NCI-H1048 (cell line): ENCODE measurements around the gene EPB41L1.

Experiments used
- DNase-seq: peaks from one replicate; lab custom pipeline; 2025; lab: John Stamatoyannopoulos, UW

EPB41L1 gene

DNA sequence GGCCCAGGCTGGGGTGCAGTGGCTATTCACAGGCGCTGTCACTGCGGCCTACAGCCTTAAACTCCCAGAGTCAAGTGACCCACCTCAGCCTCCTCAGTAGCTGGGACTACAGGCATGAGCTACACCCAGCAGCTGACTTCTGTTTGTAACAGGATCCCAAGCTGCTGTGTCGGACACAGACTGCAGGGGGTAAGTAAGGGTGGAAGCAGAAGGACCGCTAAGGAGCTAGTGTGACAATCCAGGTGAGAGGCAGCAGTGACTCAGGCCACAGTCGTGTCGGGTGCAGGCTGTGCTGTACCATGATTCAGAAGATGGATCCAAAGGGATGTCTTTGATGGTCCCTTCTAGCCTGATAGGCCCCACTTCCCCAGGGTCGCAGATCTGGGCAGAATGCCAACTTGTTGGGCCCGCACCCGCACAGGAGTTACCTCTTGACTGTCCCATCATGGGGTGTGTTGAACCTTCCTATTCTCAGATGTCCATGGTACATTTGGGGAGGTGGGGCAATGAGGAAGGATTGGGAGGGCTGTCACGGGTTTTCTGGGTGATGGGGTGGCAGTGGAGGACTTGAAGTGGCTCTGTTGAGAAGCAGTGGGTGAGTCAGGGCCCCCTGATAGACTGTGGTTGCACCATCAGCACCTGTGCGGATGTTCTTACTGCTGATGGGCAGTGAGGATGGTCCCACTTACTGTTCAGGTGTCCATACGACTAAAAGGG is 107.0 kb downstream of the EPB41L1 start:
- DNase-seq = no peak

DNA sequence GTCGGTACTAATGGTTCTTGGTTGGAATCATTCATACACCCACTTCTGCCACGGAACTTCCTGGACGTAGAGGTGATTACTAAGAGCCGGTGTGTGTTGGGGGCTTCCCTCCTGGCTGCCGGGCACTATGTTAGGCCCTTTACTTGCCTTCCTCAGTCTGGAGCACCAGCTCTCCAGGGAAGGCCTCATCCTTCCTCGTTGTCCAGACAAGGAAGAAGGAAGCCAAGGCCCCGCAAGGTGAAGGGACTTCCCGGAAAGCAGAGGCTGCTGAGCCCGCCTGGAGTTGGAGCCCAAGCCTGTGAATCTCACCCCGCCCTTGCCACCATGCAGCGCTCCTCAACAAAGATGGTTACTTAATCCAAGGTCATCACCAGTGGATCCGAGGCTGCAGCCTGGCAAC is 107.9 kb downstream of the EPB41L1 start:
- no peak for DNase-seq

DNA sequence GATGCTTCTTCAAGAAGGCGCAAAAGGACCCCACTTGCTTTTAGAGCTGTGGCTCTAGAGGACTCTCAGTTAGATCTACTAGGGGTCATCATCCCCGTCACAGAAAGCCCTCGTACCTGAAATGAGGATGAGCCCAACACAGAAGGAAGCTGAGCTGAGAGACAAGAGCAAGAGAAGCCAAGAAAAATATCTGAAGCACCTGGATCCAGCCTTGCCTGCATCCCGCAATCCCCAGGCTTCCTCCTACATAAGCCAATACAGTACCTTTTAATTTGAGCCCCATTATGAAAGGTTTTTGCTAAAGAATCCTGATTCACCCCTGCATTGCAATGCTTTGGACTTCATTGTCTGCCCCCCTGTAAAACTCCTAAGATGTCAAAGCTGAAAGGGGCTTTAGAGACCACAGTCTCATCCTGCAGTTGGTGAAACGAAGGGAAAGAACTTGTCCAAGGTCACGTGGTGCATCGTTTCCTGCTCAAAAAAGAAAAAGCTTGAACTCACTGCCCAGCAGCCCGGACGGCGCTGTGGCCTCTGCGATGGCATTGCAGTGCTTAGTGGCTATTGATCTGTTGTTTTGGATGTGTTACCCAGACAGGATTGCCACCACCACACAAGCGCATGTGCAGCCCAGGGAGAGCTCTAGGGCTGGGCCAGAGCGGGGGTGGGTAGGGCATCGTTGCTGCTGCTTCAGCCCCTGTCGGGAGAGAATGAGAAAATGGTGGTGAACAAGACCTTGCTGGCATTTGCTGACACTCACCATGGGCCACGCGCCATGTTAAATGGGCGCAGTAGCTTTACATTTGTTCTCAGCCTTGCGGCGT is 110.1 kb downstream of the EPB41L1 start:
- DNase-seq = no peak

DNA sequence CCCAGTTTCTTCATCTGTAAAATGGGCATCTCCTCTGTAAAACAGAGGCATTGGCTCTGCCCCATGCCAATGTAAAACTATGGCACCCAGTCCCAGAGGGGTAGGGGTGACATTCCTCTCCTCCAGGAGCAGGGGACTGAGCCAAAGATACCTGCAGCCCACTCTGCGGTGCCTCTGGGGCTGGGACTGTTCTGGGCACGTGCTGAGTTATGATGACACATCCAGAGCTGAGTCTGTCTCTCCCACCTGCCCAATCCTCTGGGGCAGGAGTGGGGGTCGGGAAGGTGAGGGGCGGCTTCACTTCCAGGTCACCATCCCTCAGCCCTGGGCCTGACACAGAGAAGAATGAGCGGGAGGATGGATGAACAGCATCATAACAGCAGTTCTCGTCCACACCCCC is 111.6 kb downstream of the EPB41L1 start:
- no peak for DNase-seq

DNA sequence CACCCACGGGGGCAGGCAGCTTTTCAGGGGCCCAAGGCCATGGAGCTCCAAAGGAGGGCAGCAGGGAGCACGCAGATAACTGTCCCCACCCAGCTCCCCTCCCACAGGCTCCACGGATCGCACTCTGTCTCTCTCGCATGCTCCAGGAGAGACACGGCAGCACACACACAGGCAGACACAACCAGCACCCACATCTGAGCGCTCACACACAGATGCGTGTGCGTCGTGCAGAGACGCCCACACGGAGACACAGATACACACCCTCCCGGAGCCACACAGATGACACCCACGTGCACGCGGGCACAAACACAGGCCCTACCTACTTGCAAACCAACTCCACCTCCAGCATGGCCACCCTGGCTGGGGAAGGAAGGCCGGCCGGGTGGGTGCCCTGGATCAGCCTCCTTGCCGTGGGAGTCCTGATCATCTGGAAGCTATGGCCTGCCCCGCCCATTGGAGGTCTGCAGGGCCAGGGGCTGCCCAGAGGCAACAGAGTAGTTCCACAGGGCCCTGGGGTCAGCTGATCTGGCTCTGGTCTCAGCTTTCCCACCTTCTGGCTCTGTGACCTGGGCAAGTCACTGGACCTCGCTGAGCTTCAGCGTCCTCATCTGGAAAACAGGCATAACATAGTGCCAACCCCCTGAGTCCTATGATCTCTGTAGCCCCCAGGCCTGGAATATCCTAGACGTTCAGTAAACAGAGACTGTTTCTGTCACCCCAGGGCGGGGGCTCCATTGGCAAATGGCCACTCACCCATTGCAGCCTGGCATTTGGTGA is 113.3 kb downstream of the EPB41L1 start:
- DNase-seq = no peak

DNA sequence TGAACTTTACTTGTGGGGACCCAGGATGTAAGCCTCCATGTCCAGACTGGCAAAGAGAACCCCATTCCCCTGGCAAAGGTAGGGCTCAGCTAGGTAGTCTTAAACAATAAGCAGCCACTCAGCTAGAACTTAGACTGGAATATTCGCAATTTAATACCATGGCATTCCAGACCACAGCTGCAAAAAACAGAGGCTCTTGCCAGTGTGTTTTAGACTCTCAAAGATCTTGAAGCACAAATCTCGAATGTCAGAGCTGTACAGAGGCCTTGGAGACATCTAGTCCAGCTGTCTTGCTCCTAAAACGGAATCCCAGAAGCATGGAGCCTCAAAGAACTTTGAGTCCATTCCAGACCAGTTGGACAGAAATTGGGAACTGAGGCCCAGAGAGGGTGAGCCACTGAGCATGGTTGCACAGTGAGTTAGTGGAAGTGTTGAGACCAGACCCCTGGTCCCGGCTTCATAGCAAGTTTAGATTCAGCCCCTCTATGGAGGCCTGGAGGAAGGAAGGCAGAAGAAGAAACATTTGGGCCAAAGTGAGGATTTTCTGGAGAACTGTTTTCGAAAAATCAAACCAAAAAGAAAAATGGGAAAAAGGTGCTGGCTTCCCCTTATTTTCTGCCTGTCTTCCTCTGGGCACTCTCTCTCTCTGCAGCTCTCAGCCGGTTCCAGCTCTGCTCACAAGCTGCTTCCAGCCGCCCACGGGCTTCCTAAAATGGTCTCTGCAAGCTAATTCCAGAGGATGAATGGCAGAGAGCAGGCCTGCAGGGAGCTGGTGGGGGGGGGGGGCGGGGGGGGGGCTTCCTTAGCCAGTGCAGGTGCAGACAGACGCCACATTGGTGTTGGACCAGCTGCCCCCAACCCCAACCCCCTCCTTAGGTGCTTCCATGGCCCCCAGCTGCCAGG is 114.2 kb downstream of the EPB41L1 start:
- no peak for DNase-seq

DNA sequence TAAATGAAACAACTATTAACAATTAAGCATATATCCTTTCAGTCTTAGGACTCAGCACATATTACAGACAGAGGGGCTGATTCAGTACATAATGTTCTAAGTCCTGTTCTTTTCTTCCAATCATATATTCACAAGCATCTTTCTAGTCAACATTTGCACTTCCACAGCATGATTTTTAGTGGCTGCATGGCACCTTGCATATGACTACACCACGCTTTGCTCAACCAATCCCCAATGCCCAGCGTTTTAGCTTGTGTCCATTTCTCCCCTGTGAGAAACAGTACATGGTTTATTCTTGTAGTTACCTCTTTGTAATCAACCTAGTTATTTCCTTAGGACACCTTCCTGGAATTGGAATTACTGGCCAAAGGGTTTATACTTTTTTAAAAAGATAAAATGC is 115.0 kb downstream of the EPB41L1 start:
- no peak for DNase-seq

DNA sequence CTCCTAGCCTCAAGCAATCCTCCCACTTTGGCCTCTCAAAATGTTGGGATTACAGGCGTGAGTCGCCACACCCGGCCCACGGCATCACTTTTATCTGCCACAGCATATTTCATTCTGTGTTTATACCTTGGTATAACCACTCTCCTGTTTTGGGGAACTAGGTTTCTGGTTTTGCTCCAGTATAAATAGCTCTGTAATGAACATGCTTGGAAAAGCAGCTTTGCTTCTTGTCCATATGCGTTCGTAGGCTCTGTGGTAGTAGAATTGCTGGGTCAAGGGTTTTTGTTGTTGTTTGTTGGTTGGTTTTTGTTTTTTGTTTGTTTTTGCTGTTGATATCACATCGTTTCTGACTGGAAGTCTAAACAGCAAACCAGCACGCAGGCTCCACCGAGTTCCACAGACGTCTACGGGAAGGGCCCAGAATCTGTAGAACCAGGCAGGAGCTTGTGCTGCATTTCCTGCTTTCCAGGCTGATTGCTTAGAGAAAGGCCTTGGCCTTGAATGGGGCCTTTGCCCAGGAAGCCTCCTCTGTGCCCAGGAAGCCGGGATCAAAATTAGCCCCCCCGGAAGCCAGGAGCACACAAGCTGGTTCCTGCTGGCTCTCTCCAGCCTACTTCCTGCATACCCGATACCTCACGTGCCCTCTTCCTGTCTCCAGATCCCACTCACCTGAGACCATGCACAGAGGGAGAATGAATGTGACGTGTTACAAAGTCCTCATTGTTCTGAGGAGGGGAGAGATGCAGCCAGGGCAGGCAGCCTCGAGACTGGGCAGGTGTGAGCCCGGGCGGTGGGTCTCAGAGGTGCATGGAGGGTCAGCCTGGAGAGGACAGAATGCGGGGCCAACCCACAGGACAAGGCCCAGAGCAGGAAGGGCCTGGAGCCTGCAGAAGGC is 116.5 kb downstream of the EPB41L1 start:
- DNase-seq = no peak

DNA sequence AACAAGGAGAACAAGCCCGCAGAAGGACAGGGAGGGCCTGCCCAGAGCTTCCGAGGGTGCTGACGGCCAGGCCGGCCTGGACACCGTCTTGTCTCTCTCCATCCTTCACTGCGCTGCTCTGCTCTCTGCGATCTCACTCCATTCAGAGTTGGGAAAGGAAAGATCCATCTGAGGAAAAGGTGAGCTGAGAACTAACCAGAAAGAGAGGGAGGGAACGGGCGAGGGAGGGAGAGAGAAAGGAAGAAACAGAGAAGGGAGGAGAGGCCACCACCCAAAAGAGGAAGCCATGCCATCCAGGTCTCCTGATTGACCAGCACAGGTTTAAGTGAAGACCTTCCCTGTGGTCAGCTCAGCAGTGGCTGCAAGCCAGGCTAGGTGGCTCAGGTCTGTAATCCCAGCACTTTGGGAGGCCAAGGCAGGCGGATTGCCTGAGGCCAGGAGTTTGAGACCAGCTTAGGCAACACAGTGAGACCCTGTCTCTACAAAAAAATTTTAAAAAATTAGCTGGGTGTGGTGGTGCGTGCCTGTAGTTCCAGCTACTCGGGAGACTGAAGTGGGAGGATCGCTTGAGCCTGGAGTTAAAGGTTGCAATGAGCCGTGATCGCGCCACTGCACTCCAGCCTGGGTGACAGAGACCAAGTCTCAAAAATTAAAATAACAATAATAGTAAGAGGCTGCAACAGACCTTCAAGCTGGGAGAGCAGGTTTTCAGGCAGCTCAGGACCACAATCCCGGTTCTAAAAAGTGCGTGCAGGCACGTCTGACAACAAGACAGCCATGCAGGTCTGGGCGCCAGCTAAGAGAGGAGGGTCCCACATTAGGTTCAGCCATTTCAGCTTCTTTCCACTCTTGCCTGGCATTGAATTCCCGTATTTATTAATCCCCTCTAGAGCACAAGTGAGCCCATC is 117.4 kb downstream of the EPB41L1 start:
- no peak for DNase-seq

DNA sequence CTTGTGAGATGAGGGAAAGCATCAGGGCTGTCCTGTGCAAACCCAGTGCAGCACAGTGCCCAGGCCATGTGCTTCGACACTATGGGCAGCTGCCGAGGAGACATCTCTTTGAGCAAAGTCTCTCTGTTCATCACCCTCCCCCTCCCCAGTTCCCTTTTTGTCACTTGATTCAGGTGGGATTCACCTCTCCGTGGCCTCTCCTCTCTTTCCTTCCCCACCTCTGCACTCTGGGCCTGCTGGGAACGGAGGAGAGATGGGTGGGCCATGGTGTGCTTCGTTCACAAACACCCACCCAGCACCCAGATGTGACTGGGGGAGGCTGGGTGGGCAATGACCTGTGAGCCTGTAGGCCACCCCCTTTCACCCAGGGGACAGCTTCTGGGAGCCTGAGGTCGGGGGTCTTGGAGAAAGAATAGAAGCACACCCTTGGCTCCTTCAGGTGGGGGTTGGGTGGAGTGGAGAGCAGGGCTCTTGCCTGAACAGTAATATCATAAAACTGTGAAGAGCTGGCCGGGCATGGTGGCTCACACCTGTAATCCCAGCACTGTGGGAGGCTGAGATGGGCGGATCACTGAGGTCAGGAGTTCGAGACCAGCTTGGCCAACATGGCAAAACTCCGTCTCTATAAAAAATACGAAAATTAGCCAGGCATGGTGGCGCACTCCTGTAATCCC is 118.1 kb downstream of the EPB41L1 start:
- no peak for DNase-seq

DNA sequence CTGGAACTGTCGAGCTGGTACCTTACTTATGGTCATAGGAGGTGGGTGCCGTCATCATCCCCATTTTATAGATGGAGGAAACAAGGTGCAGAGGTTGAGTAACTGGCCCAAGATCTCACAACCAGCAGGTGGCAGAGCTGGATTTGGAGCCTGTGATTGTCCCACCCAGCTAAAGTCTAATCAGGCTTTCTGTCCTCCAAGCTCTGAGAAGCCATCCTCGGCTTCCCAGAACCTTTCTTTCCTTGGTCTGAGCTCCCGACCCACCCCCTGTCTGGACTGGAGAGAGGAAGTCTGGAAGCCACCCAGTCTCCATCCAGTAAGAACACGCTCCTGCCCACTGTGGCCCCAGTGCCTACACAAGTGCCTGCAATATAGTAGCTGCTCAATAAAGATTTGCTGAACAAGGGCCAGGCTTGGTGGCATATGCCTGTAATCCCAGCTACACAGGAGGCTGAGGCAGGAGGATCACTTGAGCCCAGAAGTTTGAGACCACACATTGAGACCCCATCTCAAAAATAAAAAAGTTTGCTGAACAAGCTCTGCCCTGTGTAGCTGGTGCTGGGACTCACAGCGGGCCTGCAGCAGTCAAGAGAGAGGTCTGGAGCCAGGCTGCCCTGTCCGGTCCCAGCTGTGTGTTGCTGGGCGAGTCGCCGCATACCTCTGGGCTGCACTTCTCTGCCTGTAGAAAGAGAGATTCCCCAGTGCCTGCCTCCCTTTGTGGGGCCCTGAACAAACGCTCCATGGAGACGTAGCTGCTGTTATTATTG is 119.1 kb downstream of the EPB41L1 start:
- no peak for DNase-seq

DNA sequence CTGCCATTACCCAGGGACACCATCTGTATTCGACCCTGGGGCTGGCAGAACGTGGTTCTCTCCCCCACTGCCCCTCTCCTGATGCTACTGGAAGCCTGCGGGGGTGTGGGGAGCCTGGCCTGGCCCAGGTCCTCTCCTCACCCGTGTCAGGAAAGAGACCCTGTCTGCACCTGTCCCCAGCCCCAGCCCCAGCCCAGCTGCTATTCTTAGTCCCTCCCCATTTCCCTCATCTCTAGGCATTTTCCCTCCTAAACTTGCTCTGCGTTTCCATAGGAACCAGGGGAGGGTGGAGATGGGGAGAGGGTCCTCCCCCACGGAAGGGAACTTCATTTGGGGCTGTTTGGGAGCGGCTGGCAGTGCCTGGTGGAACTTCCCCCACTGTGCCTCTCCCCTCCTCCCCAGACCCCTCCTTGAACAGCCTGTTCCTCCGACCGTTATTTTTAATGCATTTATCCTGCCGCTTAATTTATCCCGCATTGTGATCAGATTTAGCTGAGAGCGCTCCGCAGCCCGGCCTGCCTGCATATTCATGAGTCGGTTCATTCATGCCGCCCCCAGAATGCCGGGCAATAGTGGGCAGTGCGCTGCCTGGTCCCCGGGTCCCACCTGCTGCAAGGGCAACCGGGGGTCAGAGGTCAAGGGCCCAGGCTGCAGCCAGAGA is 119.8 kb downstream of the EPB41L1 start:
- no peak for DNase-seq

DNA sequence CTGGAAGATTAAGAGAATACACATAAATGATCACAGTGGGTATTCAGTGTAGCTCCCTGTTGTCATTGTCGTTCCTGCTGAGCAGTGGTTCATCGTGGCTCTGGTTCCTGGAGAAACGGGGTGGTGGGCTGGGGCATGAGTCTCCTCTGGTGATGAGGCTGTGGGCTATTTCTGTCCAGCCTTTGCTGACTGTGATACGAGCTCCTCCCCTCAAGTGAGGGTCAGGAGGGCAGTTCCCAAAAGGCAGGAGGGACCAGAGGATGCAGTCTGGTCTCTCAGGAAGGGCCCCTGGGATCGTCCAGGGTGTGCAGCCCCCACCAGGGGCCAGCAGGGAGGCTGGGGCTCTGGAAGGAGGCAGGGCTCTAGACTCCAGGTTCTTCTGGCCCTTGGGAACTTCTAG is 120.5 kb downstream of the EPB41L1 start:
- no peak for DNase-seq

DNA sequence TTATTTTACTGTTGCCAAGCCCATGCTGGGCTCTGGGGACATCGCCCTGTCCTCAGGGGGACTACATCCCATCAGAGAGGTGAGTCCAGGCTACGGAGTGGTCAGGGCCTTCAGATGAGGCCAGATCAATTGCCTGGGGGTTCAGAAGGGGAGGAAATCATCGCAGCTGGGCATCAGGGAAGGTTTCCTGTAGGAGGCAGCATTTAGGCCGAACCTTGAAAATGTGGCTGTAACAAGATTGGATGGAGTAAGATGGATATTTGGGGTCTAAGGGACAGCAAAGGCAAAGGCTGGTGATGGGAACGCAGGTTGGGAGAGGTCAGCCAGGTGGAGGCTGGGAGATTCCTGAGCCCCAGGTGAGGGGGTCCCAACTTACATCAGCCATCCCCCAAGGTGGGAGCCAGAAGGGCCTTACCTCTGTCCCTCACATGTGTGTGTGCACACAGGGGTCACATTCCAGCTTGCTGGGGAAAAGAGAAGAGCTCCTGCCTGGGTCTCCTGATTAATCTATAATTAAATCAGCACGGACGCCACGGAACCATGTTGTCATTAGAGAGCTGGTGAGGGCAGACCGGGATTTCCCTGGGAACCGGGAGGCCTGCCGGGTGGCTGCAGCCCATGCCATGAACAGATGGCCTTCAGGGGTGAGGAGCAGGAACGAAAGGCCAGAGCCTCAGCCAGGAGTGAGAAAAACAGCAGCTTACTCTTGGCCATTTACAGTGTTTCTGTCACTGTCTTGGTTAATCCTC is 121.1 kb downstream of the EPB41L1 start:
- DNase-seq = no peak

DNA sequence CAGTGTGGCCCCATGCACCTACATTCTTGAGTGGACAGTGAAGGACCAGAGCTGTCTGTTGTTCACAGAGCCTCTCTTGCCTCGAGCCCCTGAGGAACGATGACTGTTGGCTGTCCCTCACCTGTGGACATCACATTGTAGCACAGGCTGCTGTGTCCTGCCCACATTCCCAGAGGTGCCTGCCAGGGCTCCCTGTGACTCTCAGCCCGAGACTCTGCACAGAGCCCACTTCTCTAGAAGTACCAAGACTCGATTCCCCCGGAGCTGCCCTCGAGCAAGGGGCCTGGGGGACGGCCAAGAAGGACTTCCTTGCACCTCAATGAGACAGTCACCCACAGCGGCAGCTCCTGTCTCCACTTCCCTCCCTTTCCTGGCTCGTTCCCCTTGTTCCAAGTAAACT is 123.0 kb downstream of the EPB41L1 start:
- DNase-seq = no peak

DNA sequence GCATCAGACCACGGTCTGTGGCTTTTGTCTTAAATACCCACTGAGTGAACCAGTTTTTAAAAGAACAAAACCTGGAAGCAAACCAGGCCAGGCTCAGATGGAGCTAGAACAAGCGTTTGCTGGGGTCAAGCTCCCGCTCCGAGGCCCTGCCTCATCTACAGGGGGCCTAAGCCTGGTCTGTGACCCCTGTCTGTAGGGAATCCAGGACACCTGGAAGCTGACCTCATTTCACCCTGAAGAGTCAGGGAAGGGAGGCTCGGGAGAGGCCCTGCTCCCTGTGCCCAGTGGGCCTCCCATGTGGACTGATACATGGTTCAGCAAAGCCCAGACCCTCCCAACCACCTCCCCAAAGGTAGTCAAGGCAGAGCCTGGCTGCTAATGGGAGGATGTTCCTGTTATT is 124.8 kb downstream of the EPB41L1 start:
- no peak for DNase-seq

DNA sequence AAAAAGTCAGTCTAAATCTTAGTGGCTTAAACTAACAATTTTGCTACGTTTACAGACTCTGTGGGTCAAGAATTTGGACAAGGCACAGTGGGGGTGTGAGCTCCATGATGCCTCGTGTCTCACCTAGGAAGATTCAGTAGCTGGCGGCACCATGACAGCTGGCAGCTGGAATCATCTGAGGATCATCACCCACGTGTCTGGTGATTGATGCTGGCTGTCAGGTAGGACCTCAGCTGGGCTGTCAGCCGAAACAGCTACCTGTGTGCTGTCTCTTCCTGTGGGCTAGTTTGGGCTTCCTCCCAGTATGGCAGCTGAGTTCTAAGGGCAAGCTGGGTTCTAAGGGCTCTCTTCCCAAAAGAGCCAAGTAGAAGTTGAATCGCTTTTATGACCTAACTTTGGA is 125.2 kb downstream of the EPB41L1 start:
- DNase-seq = no peak
